HG02870 (cell line): ENCODE measurements around the gene FAM217A.

ENCODE experiments used
- ATAC-seq: cut with Tn5 transposase; IDR thresholded peaks from one replicate; pipeline ENCODE4 v1.9.1; 2021; ENCODE audit warnings: mild to moderate bottlenecking, moderate library complexity; ENCODE audit not compliant: unreplicated experiment

Gene FAM217A

DNA sequence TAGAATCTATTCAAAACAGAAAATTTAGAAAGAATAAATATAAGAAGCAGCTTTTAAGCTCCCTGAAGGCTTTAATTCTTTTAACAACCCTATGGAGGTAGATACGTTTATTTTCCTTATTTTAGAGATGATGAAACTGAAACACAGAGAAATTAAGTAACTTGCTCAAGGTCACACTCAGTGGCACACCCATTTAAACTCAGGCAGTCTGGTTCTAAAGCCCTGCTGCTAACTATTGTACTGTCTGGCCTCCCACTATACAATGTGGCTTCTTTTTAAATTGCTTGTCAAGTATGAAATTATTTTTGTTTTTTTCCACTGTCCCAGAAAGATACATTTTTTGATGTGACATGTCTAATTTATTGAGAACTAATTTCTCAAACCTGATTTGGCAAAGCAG is 55.7 kb downstream of the FAM217A start:
- no peak for ATAC-seq

- ATAC-seq = peak; percentile 3
These were observed 56.9 kb downstream of the FAM217A start for GRCh38 chr6:4021854-4022695.

- ATAC-seq = peak; percentile 51
These were observed 57.6 kb downstream of the FAM217A start for GRCh38 chr6:4021133-4021853.

DNA sequence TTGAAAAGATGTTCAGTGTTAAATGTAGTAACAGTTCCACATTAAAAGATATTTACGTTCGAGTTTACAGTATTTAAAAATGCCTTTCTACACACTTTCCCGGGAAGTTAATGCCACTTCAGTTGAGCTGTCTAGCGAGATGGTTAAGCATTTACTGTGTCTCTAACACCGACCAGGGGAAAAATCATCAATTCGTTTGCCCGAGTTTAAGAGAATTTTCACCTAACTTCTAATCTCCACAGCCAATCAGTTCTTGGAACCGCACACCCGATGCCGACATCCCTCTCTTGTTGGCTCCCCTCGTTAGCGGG is 58.2 kb downstream of the FAM217A start:
- ATAC-seq = no peak

DNA sequence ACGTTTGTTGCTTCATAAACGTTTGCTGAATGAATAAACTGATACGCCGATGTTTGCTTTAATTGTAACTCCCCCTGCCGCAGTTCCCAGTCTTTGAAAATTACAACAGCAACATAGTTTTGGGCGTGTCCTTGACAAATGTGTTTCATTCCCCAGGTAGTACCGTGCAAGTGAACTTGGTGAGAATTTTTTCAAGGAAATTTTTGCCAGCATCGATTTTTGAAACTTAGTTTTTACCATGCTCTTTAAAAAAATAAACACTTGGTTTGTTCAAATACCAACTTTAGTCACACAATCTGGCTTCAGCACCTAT is 60.1 kb downstream of the FAM217A start:
- ATAC-seq = no peak
